Fibroblast of villous mesenchyme (primary cell): ENCODE results near the gene CATSPER1. TPM values are rescaled to one million over a fixed set of nuclear protein-coding genes. Genes with fewer than 3 reads are reported as not detected.

Experiments used
- DNase-seq: peaks from one replicate; pipeline ENCODE4 v3.0.0-alpha.2; 2010; ENCODE audit warnings: low read depth
- H3K4me3 ChIP-seq: 2 replicates; pipeline ENCODE4 v1.5.1; 2011; ENCODE audit warnings: low read depth, mild to moderate bottlenecking, low read length
- total RNA-seq: library from RNA; depleted of rRNA; stranded (reverse); fragments of >200 nt; gene quantifications from 2 replicates; pipeline ENCODE4 v1.2.3, GENCODE V29; 2012
- TF ChIP-seq, protein P1 (sequence below): IDR thresholded peaks from 2 replicates; pipeline ENCODE4 v1.5.1; 2012; ENCODE audit warnings: low read depth, mild to moderate bottlenecking, low read length; ENCODE audit not compliant: insufficient read depth

CATSPER1 gene
- total RNA-seq, 1 donor: 0.43 TPM

DNA sequence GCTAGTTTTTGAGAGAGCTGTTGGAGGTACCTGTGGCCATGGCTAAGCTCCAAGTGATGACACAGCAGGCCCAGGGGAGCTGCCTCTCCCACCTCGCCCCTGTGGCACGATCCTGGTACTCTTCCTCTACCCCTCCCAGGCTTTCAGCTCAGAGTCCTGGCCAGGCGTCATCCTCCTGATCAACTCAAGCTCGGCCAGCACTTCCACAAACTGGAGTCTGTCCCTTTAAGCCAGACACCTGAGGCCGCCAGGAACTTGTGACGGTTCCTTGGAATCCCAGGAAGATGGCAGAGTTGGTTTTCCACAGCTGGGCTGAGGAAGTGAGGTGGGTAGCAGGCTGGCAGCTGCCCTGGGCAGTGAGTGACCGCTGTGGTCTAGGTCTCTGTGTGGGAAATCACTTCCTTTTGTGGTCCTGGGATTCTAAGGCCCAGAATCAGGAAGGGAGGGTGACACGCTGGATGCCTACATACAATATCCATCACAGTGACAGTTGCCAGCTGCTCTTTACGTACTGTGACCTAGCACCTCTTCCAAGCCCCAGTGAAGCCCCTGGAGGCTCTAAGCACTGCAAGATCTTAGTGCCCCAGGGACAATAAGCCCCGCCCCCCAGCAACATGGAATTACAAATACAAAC is 17.7 kb downstream of the CATSPER1 start:
- no peak for DNase-seq
- H3K4me3 ChIP-seq: no peak overlapping the region
- TF ChIP-seq, protein P1, sequence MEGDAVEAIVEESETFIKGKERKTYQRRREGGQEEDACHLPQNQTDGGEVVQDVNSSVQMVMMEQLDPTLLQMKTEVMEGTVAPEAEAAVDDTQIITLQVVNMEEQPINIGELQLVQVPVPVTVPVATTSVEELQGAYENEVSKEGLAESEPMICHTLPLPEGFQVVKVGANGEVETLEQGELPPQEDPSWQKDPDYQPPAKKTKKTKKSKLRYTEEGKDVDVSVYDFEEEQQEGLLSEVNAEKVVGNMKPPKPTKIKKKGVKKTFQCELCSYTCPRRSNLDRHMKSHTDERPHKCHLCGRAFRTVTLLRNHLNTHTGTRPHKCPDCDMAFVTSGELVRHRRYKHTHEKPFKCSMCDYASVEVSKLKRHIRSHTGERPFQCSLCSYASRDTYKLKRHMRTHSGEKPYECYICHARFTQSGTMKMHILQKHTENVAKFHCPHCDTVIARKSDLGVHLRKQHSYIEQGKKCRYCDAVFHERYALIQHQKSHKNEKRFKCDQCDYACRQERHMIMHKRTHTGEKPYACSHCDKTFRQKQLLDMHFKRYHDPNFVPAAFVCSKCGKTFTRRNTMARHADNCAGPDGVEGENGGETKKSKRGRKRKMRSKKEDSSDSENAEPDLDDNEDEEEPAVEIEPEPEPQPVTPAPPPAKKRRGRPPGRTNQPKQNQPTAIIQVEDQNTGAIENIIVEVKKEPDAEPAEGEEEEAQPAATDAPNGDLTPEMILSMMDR: no peak

DNA sequence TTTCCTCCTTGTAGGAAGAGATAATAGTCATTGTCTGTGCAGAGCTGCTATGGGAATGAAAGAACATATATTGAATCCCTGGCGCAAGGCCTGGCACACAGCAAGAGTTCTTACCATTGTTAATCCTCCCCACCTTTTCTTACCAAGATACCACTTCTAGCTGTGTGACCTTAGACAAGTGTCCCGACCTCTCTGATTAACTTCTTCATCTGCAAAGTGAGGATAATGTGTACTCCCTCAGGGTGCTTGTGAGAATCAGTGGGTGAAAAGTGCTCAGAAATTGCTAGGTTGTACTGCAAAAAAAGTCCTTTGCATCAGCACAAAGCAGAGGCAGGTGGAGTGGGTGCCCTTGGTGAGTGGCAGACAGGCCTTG is 18.2 kb downstream of the CATSPER1 start:
- DNase-seq: no peak
- TF ChIP-seq, protein P1: no peak
- no peak overlapping the region for H3K4me3 ChIP-seq

DNA sequence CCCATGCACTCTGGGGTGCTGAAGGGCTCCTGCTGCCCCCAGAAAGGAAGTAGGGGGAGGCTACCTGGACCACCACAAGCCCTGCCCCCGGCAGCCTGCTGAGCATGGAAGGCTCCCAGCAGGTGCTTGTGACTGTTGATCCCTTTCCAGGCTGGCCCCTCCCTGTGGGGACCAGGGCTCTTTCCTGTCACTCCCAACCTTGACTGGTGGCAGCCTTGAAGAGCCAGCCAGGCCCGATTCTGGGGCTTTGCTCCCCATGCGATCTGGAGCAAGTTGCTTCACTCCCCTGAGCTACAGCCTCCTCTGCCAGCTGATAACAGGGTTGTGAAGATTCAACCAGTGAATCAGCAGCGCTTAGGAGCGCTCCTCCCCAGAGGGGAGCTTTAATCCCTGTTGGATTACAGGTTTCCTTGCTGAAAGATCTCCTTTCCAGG is 19.1 kb downstream of the CATSPER1 start:
- no peak overlapping the region for H3K4me3 ChIP-seq
- TF ChIP-seq, protein P1: no peak
- DNase-seq: peak; percentile 11

DNA sequence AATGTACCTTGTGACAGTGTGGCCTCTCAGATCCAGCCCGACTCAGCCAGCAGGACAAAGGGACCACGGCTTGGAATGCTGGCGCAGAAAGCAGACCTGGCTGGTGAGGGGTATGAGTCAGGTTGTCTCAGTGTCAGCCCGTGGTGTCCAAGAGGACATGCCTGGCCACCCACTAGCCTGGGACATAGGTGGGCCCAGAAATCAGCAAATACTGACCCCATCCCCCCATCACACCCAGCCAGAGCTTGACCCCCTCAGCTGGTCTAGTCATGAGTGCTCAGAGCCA is 19.4 kb downstream of the CATSPER1 start:
- H3K4me3 ChIP-seq: no peak overlapping the region
- TF ChIP-seq, protein P1: no peak
- no peak for DNase-seq

DNA sequence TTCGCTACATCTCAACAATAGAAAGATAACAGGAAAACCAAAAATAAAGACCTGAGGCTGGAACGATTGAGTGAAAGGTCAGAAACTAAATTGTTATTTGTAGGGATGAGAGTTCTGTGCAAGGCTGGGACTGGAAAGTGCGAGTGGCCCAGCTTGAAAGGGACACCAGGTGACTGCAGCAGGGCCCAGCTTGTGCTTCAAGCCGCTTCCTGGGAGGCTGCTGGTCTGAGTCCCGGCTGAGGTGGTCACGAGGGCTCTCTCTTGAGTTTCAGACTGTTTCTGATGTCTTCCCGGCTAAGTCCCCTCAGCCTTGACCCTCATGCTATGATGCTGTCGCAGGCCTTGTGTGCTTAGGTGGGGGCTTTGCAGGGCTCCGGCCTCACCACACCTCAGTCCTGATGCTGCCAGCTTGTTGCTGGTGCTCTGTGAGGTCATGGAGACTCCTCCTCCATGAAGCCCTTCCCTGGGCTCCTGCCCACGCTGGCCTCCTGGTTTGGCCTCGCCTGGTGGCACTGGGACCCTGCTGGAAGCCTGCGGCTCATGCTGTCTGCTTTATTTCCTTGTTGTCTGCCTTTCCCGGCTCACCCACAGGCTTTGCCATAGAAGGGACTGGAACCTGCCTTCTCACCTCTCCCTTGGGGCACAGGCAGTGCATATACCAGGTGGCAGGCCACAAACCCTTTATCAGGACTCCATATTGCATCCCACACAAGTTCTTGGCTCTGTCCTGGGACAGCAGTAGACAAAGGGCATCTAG is 20.0 kb downstream of the CATSPER1 start:
- TF ChIP-seq, protein P1: no peak
- no peak overlapping the region for H3K4me3 ChIP-seq
- DNase-seq: no peak

DNA sequence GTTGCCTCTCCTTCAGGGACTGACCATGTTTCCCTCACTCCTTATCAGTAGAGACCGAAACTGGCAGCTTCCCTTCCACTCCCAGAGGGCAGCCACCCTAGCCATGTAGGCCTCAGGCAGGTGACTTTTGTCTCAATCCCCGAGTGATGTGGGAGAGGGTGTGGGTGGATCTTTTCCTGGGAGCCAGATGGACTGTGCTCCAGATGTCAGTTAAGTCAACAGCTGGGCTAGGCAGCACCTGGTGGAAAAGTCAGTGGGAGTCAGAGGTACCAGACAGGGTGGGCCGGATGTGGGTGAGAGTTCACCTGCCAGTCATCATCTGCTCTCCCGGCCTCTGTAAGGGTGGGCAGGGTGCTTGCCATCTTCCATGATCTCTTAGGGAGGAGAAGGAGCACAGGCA is 22.1 kb downstream of the CATSPER1 start:
- no peak for DNase-seq
- H3K4me3 ChIP-seq: no peak overlapping the region
- TF ChIP-seq, protein P1: no peak
